Peyer's patch (tissue), 4 donors: ENCODE results near the gene MAD1L1.

Experiments used
- CTCF ChIP-seq, 6 experiments: fragments of 450-650 bp in 4 of 6; fragments of 200-600 bp in 2 of 6; sonication (generic) in 1 of 6; IDR thresholded peaks; one replicate each; pipeline ENCODE4 v1.5.1; 2017 to 2019; ENCODE audit warnings: antibody characterized with exemption in 6 of 6, mild to moderate bottlenecking in 3 of 6, moderate library complexity in 1 of 6
- POLR2A ChIP-seq, 2 donors: fragments of 450-650 bp; IDR thresholded peaks; one replicate each; pipeline ENCODE4 v1.5.1; 2017; ENCODE audit warnings: antibody characterized with exemption in 2 of 2, mild to moderate bottlenecking in 2 of 2, moderate library complexity in 2 of 2

- TF ChIP-seq CTCF (IDR thresholded peaks at IDR 0.05) (peak in 4 of 6 experiments; percentile 14 to 23 (median 18)), POLR2A (IDR thresholded peaks at IDR 0.05) (no peak)
These were observed 10.0 kb upstream of the MAD1L1 start for GRCh38 chr7:2242541-2243429.
